ENCODE measurements around the gene RUNX1. TPM values are rescaled to one million over a fixed set of nuclear protein-coding genes. Genes with fewer than 3 reads are reported as not detected.

RUNX1 gene
- total RNA-seq, 1 donor from 2014 or later, result 0.47 TPM

DNA sequence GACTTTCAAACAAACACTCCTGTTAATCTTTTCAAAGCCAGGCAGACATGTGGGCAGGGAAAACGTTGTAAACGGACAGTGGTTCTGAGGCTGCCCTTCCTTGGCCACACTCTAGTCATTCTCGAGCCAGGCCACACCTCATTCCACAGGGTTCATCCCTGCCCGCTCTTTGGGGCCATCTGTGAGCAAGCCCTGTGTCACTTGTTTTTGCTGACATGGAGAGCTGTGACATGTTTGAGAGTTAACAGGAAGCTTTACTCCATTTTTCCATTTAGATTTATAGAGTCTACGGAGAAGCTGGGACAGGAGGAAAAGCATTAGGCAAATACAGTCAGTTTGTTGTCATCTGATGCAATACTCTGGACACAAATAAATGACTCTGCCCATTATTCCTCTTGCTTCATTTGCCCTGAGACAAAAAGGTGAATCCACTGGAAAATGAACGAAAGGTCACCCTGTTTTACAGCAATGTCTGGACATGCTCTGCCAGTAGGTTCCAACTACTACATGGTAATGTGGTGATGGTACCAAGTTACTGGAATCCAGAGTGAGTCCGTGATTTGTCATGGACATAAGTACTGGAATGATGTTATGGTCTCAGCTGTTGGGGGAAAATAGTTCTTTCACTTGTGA is 253.4 kb downstream of the RUNX1 start:
- H3K4me1 Mint-ChIP-seq (ENCODE audit: low read depth, unreplicated experiment), result no peaks in the 10 kb centered on the region
- no peak overlapping the region for H3K4me3 Mint-ChIP-seq (ENCODE audit: unreplicated experiment)
- H3K27ac Mint-ChIP-seq (ENCODE audit: unreplicated experiment), result no peak overlapping the region

DNA sequence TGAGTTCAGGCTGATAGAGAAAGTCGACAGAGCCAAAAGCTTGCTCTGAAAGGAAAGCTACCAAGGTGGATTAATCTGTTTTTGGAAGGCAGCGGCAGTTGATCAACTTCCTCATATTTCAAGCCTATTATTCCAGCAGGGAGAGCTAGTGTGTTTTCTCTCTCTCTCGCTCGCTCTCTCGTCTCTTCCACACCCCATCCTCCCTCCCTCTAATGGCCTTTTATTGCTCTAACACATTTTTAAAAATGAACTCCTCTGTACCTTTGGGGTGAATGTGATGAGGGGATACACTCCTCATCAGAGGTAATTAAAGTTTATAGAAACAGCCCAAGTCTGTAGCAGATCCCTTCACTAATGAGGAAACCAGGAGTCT is 253.9 kb downstream of the RUNX1 start:
- Mint-ChIP-seq H3K27me3 (ENCODE audit: unreplicated experiment) (peaks cover 3% of the 10 kb centered on the region), H3K4me3 (ENCODE audit: unreplicated experiment) (no peak overlapping the region), H3K36me3 (ENCODE audit: unreplicated experiment) (no peaks in the 10 kb centered on the region), H3K9me3 (ENCODE audit: unreplicated experiment) (no peaks in the 10 kb centered on the region), H3K4me1 (ENCODE audit: low read depth, unreplicated experiment) (no peaks in the 10 kb centered on the region), H3K27ac (ENCODE audit: unreplicated experiment) (no peak overlapping the region)
- TF ChIP-seq, protein P1, sequence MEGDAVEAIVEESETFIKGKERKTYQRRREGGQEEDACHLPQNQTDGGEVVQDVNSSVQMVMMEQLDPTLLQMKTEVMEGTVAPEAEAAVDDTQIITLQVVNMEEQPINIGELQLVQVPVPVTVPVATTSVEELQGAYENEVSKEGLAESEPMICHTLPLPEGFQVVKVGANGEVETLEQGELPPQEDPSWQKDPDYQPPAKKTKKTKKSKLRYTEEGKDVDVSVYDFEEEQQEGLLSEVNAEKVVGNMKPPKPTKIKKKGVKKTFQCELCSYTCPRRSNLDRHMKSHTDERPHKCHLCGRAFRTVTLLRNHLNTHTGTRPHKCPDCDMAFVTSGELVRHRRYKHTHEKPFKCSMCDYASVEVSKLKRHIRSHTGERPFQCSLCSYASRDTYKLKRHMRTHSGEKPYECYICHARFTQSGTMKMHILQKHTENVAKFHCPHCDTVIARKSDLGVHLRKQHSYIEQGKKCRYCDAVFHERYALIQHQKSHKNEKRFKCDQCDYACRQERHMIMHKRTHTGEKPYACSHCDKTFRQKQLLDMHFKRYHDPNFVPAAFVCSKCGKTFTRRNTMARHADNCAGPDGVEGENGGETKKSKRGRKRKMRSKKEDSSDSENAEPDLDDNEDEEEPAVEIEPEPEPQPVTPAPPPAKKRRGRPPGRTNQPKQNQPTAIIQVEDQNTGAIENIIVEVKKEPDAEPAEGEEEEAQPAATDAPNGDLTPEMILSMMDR (IDR thresholded peaks at IDR 0.05; ENCODE audit: partially characterized antibody, unreplicated experiment), result no peak
- no peak for DNase-seq

More for the DNA sequence above, 253.4 kb downstream of the RUNX1 start:
- no peak for DNase-seq
- Mint-ChIP-seq H3K36me3 (ENCODE audit: unreplicated experiment) (no peaks in the 10 kb centered on the region), H3K9me3 (ENCODE audit: unreplicated experiment) (no peaks in the 10 kb centered on the region), H3K27me3 (ENCODE audit: unreplicated experiment) (peaks cover 3% of the 10 kb centered on the region)
- TF ChIP-seq, protein P1 (IDR thresholded peaks at IDR 0.05; ENCODE audit: partially characterized antibody, unreplicated experiment), result no peak

DNA sequence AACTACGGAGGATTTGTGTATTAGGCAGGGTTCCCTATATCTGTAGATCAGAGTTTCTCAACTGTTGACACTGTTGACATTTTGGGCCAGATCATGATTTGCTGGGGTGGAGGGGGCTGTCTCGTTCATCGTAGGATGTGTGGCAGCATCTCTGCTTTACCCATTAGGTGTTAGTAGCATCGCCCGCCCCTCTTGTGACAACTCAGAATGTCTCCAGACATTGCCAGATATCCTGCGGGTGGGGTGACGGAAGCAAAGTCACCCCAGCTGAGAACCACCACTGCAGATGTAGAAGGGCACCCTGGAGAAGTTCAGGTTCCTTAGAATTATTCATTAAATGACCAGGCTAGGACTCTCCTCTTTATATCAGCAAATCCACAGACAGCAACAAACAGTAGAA is 254.4 kb downstream of the RUNX1 start:
- TF ChIP-seq, protein P1 (IDR thresholded peaks at IDR 0.05; ENCODE audit: partially characterized antibody, unreplicated experiment), result no peak
- no peak overlapping the region for H3K27ac Mint-ChIP-seq (ENCODE audit: unreplicated experiment)
- H3K4me3 Mint-ChIP-seq (ENCODE audit: unreplicated experiment), result no peak overlapping the region
- H3K4me1 Mint-ChIP-seq (ENCODE audit: low read depth, unreplicated experiment), result no peaks in the 10 kb centered on the region
- no peak for DNase-seq
- H3K27me3 Mint-ChIP-seq (ENCODE audit: unreplicated experiment), result peaks cover 3% of the 10 kb centered on the region
- H3K9me3 Mint-ChIP-seq (ENCODE audit: unreplicated experiment), result no peaks in the 10 kb centered on the region
- H3K36me3 Mint-ChIP-seq (ENCODE audit: unreplicated experiment), result no peaks in the 10 kb centered on the region

DNA sequence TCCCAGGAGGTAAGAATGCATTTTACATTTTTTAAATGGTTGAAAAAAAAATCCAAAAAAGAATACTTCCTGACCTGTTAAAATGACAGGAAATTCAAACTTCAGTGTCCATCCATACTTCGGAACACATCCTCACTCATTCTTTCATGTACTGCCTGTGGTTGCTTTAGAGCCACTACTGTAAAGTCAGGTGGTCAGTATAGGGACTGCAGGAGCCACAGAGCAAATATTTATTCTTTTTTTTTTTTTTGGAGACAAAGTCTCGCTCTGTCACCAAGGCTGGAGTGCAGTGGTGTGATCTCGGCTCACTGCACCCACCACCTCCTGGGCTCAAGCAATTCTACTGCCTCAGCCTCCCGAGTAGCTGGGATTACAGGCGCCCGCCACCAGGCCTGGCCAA is 255.6 kb downstream of the RUNX1 start:
- TF ChIP-seq, protein P1 (IDR thresholded peaks at IDR 0.05; ENCODE audit: partially characterized antibody, unreplicated experiment), result no peak
- Mint-ChIP-seq H3K27ac (ENCODE audit: unreplicated experiment) (no peak overlapping the region), H3K4me3 (ENCODE audit: unreplicated experiment) (no peak overlapping the region), H3K9me3 (ENCODE audit: unreplicated experiment) (no peaks in the 10 kb centered on the region), H3K36me3 (ENCODE audit: unreplicated experiment) (no peaks in the 10 kb centered on the region), H3K4me1 (ENCODE audit: low read depth, unreplicated experiment) (no peaks in the 10 kb centered on the region), H3K27me3 (ENCODE audit: unreplicated experiment) (peaks cover 3% of the 10 kb centered on the region)
- no peak for DNase-seq

DNA sequence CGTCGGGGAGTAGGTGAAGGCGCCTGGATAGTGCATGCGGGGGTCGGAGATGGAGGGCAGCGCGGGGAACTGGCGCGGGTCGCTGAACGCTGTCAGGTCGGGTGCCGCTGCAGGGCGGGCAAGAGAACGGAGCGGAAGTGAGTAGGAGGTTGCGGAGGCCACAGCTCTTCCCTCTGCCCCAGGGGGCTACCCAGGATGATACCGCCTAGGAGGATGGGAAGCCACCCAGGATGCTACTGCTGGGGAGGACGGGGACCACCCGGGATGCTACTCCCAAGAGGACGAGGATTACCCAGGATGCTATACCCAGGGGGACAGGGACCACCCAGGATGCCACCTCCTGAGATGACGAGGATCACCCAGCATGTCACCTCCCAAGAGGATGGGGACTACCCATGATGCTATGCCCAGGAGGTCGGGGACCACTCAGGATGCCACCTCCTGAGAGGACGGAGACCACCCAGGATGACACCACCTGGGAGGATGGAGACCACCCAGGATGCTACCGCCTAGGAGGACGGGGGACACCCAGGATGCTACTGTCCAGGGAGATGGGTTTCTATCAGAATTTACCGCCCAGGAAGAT is 256.5 kb downstream of the RUNX1 start:
- Mint-ChIP-seq H3K4me3 (ENCODE audit: unreplicated experiment) (no peak overlapping the region), H3K36me3 (ENCODE audit: unreplicated experiment) (no peaks in the 10 kb centered on the region), H3K9me3 (ENCODE audit: unreplicated experiment) (no peaks in the 10 kb centered on the region), H3K27ac (ENCODE audit: unreplicated experiment) (no peak overlapping the region), H3K27me3 (ENCODE audit: unreplicated experiment) (peaks cover 3% of the 10 kb centered on the region), H3K4me1 (ENCODE audit: low read depth, unreplicated experiment) (no peaks in the 10 kb centered on the region)
- TF ChIP-seq, protein P1 (IDR thresholded peaks at IDR 0.05; ENCODE audit: partially characterized antibody, unreplicated experiment), result no peak
- no peak for DNase-seq

Data from glutamatergic neuron (in vitro differentiated cells).